Measurements from ENCODE around the gene MAP3K15.
A peak's percentile ranks its signal among the peaks of the same experiment; 100 is the strongest.

DNA sequence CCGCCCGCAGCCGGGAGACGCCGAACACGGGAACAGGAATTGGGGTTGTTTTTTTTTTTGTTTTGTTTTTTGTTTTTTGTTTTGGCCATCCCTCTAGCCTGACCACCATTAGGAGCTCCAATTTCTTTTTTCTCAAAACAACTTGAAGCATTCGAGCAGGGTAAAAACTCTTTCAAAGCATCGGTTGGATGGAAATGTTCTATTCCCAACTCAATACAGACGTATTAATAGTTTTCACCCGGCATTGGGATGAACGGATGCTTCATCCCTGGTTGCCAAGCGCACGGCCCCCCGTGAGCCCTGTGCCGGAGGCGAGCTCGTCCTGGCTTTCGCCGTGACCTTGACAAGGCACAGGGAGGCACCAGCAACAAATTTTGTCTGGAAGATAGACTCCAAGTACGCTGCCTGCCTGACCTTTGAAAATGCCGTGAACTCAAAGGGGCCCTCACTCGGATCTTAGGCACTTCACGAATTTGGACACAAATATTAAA is 352 bp upstream of the MAP3K15 start:
- TF ChIP-seq EZH2 (IDR thresholded peaks at IDR 0.05; ENCODE audit: insufficient read depth, poor library complexity, severe bottlenecking) (peak; percentile 61), EZH2phosphoT487 (IDR thresholded peaks at IDR 0.05; ENCODE audit: insufficient read depth, low read depth) (no peak)

Measured in GM23248 (cell line).